ENCODE data around the gene ADSS1. TPM values are rescaled to one million over a fixed set of nuclear protein-coding genes. Genes with fewer than 3 reads are reported as not detected.
A peak's percentile ranks its signal among the peaks of the same experiment; 100 is the strongest.

The ADSS1 gene
- total RNA-seq, 1 experiment from 2014 or later, result 0.57 TPM

GRCh38 chr14:104700225-104700651 lies 23.8 kb upstream of the ADSS1 start:
- DNase-seq (ENCODE audit: low read depth), result no peak

GRCh38 chr14:104700747-104701217 lies 23.2 kb upstream of the ADSS1 start:
- DNase-seq (ENCODE audit: low read depth), result no peak

- no peak for DNase-seq (ENCODE audit: low read depth)
These were observed 22.5 kb upstream of the ADSS1 start for GRCh38 chr14:104701383-104702076.

- no peak for DNase-seq (ENCODE audit: low read depth)
These were observed 21.9 kb upstream of the ADSS1 start for GRCh38 chr14:104702106-104702505.

- DNase-seq (ENCODE audit: low read depth), result no peak
These were observed 21.4 kb upstream of the ADSS1 start for GRCh38 chr14:104702673-104703072.

- DNase-seq (ENCODE audit: low read depth), result no peak
These were observed 20.8 kb upstream of the ADSS1 start for GRCh38 chr14:104703269-104703668.

- no peak for DNase-seq (ENCODE audit: low read depth)
These were observed 19.8 kb upstream of the ADSS1 start for GRCh38 chr14:104704252-104704651.

- DNase-seq (ENCODE audit: low read depth), result peak; percentile 56
These were observed 18.5 kb upstream of the ADSS1 start for GRCh38 chr14:104705340-104706047.

- DNase-seq (ENCODE audit: low read depth), result no peak
These were observed 17.1 kb upstream of the ADSS1 start for GRCh38 chr14:104706733-104707607.

- no peak for DNase-seq (ENCODE audit: low read depth)
These were observed 16.1 kb upstream of the ADSS1 start for GRCh38 chr14:104707608-104708595.

- DNase-seq (ENCODE audit: low read depth), result peak; percentile 83
These were observed 15.3 kb upstream of the ADSS1 start for GRCh38 chr14:104708606-104709268.

- no peak for DNase-seq (ENCODE audit: low read depth)
These were observed 14.5 kb upstream of the ADSS1 start for GRCh38 chr14:104709387-104710039.

- DNase-seq (ENCODE audit: low read depth), result no peak
These were observed 13.8 kb upstream of the ADSS1 start for GRCh38 chr14:104710071-104710735.

GRCh38 chr14:104712881-104713734 lies 10.9 kb upstream of the ADSS1 start:
- DNase-seq (ENCODE audit: low read depth), result no peak

- DNase-seq (ENCODE audit: low read depth), result no peak
These were observed 10.0 kb upstream of the ADSS1 start for GRCh38 chr14:104714066-104714465.

- no peak for DNase-seq (ENCODE audit: low read depth)
These were observed 9.3 kb upstream of the ADSS1 start for GRCh38 chr14:104714681-104715080.

- DNase-seq (ENCODE audit: low read depth), result no peak
These were observed 8.6 kb upstream of the ADSS1 start for GRCh38 chr14:104715416-104715815.

GRCh38 chr14:104715871-104716270 lies 8.2 kb upstream of the ADSS1 start:
- DNase-seq (ENCODE audit: low read depth), result no peak

Data from Daoy (cell line).